ENCODE data around the gene PLXDC1.
A peak's percentile ranks its signal among the peaks of the same experiment; 100 is the strongest.

PLXDC1 gene

DNA sequence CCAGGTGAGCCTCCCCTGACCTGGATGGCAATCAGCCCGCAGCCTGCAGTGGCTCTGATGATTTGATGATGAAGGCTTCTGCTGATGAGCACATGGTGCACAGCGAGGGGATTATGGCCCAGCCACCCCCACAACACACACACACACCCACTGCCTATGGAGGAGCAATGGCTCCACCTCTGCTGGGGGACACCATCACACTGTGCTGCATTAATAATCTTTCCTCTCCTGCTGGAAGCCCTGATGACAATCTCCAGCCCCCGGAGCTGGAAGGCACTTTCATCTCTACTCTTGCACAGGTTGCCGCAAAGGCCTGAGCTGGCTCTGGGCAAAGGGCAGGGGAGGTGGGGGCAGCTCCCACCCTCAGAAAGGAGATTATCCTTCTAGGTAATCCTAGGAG, 79.9 kb downstream of the PLXDC1 start:
- no peaks in the 10 kb centered on the region for H3K9me3 Mint-ChIP-seq
- H3K27ac Mint-ChIP-seq: no peak overlapping the region
- no peaks in the 10 kb centered on the region for H3K36me3 Mint-ChIP-seq (ENCODE audit: low read depth)
- TF ChIP-seq, protein P1, sequence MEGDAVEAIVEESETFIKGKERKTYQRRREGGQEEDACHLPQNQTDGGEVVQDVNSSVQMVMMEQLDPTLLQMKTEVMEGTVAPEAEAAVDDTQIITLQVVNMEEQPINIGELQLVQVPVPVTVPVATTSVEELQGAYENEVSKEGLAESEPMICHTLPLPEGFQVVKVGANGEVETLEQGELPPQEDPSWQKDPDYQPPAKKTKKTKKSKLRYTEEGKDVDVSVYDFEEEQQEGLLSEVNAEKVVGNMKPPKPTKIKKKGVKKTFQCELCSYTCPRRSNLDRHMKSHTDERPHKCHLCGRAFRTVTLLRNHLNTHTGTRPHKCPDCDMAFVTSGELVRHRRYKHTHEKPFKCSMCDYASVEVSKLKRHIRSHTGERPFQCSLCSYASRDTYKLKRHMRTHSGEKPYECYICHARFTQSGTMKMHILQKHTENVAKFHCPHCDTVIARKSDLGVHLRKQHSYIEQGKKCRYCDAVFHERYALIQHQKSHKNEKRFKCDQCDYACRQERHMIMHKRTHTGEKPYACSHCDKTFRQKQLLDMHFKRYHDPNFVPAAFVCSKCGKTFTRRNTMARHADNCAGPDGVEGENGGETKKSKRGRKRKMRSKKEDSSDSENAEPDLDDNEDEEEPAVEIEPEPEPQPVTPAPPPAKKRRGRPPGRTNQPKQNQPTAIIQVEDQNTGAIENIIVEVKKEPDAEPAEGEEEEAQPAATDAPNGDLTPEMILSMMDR (IDR thresholded peaks at IDR 0.05; ENCODE audit: unreplicated experiment in 3 of 3): no peak
- H3K4me3 Mint-ChIP-seq: no peak overlapping the region
- peaks cover 4% of the 10 kb centered on the region for H3K4me1 Mint-ChIP-seq
- peaks cover 7% of the 10 kb centered on the region for H3K27me3 Mint-ChIP-seq (ENCODE audit: low read depth)

DNA sequence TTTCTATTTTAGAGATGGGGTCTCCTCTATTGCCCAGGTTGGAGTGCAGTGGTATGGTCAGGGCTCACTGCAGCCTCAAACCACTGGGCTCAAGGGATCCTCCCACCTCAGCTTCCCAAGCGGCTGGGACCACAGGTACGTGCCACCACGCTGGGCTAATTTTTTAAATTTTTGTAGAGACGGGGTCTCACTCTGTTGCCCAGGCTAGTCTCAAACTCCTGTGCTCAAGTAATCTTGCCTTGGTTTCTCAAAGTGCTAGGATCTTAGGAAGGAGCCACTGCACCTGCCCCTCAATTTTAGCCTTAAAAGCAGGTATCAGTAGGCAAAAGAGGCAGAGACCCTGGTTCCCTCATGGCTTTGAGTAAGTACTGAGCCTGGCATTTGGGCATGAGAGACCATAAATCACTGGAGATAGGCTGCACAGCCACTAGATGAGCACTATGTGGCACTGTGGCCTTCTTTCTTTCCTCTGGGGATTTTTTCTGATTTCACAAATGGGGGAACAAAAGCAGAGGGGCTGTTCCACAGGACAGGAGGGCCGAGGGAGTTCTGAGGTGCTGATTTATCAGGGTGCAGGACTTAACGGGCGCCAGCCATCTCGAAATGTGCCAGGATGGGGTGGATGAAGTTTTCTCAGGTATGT, 82.2 kb downstream of the PLXDC1 start:
- H3K27me3 Mint-ChIP-seq (ENCODE audit: low read depth): peaks cover 7% of the 10 kb centered on the region
- H3K9me3 Mint-ChIP-seq: no peaks in the 10 kb centered on the region
- no peak overlapping the region for H3K4me3 Mint-ChIP-seq
- H3K27ac Mint-ChIP-seq: peak overlapping the region in 1 of 3 experiments; percentile 8
- peaks cover 13% of the 10 kb centered on the region for H3K4me1 Mint-ChIP-seq
- TF ChIP-seq, protein P1 (IDR thresholded peaks at IDR 0.05; ENCODE audit: unreplicated experiment in 3 of 3): peak; percentile 57 to 60 (median 57)
- no peaks in the 10 kb centered on the region for H3K36me3 Mint-ChIP-seq (ENCODE audit: low read depth)

DNA sequence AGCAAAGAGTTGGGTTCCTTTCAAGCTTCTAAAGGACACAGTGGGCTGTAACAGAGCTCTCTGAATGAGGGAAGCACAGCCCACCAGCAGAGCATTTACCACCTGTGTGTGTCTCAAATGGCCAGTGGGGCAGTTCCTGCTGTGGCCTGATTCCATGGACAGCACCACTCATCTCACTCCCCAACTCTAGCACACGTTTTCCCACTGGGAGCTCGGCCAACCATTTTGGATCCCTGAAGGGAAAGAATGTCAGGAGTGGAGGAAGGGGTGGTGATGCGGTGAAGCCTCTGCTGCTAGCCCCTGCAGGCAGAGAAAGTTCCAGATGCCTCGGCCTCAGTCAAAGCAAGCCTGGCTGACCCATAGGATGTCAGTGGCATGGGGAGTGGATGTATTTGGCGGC, 86.6 kb downstream of the PLXDC1 start:
- Mint-ChIP-seq H3K4me1 (peaks cover 46% of the 10 kb centered on the region), H3K9me3 (no peaks in the 10 kb centered on the region)

DNA sequence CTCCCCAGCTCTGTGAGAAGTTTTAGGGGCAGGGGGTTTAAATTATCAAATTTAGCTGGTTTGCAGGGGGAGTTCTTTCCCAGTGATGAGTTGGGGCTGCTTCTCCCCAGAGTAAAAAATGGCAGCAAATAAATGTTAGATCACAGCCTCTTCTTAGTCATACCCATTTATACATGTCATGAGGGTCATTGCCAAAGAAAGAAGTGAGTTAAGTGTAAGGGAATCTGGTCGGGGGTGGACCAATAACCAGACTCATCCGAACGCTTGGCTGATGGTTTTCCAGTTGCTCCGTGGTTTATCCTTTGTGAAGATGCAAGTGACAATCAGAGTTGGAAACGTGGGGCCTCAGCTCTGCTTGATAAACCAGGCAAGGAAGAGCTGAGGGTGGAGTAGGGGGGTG, 87.1 kb downstream of the PLXDC1 start:
- TF ChIP-seq, protein P1 (IDR thresholded peaks at IDR 0.05; ENCODE audit: unreplicated experiment in 3 of 3): no peak
- H3K27me3 Mint-ChIP-seq (ENCODE audit: low read depth): peaks cover under 1% of the 10 kb centered on the region
- H3K4me1 Mint-ChIP-seq: peaks cover 45% of the 10 kb centered on the region
- no peaks in the 10 kb centered on the region for H3K9me3 Mint-ChIP-seq
- H3K36me3 Mint-ChIP-seq (ENCODE audit: low read depth): no peaks in the 10 kb centered on the region
- peak overlapping the region in 1 of 3 experiments; percentile 41 for H3K4me3 Mint-ChIP-seq
- peak overlapping the region in 2 of 3 experiments; percentile 93 to 96 for H3K27ac Mint-ChIP-seq

More for the DNA sequence above, 86.6 kb downstream of the PLXDC1 start:
- TF ChIP-seq, protein P1 (IDR thresholded peaks at IDR 0.05; ENCODE audit: unreplicated experiment in 3 of 3): no peak
- no peaks in the 10 kb centered on the region for H3K36me3 Mint-ChIP-seq (ENCODE audit: low read depth)
- H3K27ac Mint-ChIP-seq: peak overlapping the region in 2 of 3 experiments; percentile 93 to 96
- H3K27me3 Mint-ChIP-seq (ENCODE audit: low read depth): peaks cover 4% of the 10 kb centered on the region
- no peak overlapping the region for H3K4me3 Mint-ChIP-seq

DNA sequence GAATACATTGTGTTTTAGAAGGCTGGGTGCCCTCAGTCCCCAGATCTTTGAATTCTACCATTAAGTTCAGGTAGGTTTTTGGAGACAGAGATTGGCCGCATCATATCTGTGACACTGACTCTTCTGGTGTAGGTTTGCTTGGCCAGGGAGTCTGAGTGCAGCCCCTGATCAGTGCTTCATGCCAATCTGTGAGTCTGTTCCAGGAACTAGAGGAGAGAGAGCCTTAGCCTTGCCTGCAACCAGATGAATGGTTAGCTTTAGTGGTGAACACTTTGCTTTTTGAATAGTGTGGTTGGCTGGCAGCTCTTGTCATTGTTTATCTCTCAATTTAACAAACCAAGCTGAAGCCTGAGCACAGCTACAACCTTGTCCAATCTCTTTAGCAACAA, 87.8 kb downstream of the PLXDC1 start:
- H3K4me3 Mint-ChIP-seq: no peak overlapping the region
- TF ChIP-seq, protein P1 (IDR thresholded peaks at IDR 0.05; ENCODE audit: unreplicated experiment in 3 of 3): no peak
- H3K27me3 Mint-ChIP-seq (ENCODE audit: low read depth): no peaks in the 10 kb centered on the region
- H3K27ac Mint-ChIP-seq: peak overlapping the region; percentile 68 to 97 (median 96)
- H3K36me3 Mint-ChIP-seq (ENCODE audit: low read depth): no peaks in the 10 kb centered on the region
- H3K9me3 Mint-ChIP-seq: no peaks in the 10 kb centered on the region
- H3K4me1 Mint-ChIP-seq: peaks cover 46% of the 10 kb centered on the region
